ENCODE results near the gene COG3. TPM values are rescaled to one million over a fixed set of nuclear protein-coding genes. Genes with fewer than 3 reads are reported as not detected.

Gene COG3
- total RNA-seq, 1 experiment from 2014 or later = 17.6 TPM

DNA sequence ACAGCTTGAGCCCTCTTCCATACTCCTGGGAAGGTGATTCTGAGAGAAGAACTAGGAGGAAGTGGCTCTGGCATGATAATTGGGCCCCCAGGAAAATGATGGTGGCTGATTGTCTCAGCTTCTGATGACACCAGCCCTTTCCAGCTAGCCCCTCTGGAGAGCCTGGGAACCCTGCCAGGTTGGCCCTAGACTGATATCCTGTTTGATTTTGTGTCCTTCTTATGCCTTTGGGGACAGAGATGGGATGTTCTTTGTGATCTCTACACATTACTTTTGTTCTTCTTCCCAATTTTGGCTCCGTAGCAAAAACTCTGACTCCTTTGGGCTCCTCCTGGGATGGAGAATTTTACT is 111.1 kb downstream of the COG3 start:
- Histone ChIP-seq H3K36me3 (ENCODE audit: control insufficient read depth in 1 of 2, insufficient read depth in 2 of 2, low read length in 2 of 2) (no peaks in the 10 kb centered on the region), H3K4me3 (replicated peaks in 1 of 2; ENCODE audit: low read depth in 1 of 2, low read length in 2 of 2) (no peak overlapping the region), H3K79me2 (ENCODE audit: insufficient read depth, low read length) (no peaks in the 10 kb centered on the region), H3K27me3 (ENCODE audit: insufficient read depth, low read length) (peaks cover 52% of the 10 kb centered on the region), H4K20me1 (ENCODE audit: insufficient read depth) (no peaks in the 10 kb centered on the region), H3K4me1 (ENCODE audit: control insufficient read depth in 1 of 2, insufficient read depth in 2 of 2, low read length in 2 of 2) (0 out of 4 replicates have a peak, but pooled peaks cover 0 to 3% of the 10 kb centered on the region in 2 experiments), H3K9ac (ENCODE audit: low read length) (no peak overlapping the region), H3K9me3 (ENCODE audit: control insufficient read depth in 1 of 2, insufficient read depth in 1 of 2, low read depth in 1 of 2, low read length in 2 of 2) (no peaks in the 10 kb centered on the region), H3K9me2 (ENCODE audit: insufficient read depth) (no peaks in the 10 kb centered on the region), H2AFZ (ENCODE audit: low read depth, low read length, poor library complexity, severe bottlenecking) (no peak overlapping the region), H3K4me2 (ENCODE audit: low read length) (no peak overlapping the region), H3K27ac (ENCODE audit: low read depth, low read length) (no peak overlapping the region)
- CTCF ChIA-PET = no interaction called here
- ATAC-seq (no peak), DNase-seq (ENCODE audit: low read depth, low spot score) (no peak)
- POLR2A ChIA-PET = no interaction called here
- BruUV-seq (replicated peaks) = no TSS peak
- TF ChIP-seq, protein P1, sequence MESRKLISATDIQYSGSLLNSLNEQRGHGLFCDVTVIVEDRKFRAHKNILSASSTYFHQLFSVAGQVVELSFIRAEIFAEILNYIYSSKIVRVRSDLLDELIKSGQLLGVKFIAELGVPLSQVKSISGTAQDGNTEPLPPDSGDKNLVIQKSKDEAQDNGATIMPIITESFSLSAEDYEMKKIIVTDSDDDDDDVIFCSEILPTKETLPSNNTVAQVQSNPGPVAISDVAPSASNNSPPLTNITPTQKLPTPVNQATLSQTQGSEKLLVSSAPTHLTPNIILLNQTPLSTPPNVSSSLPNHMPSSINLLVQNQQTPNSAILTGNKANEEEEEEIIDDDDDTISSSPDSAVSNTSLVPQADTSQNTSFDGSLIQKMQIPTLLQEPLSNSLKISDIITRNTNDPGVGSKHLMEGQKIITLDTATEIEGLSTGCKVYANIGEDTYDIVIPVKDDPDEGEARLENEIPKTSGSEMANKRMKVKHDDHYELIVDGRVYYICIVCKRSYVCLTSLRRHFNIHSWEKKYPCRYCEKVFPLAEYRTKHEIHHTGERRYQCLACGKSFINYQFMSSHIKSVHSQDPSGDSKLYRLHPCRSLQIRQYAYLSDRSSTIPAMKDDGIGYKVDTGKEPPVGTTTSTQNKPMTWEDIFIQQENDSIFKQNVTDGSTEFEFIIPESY (IDR thresholded peaks at IDR 0.05; ENCODE audit: extremely low read depth, insufficient replicate concordance, low read length) = no peak
- TF ChIP-seq CBX3 (IDR thresholded peaks at IDR 0.05; ENCODE audit: low read depth) (no peak), EZH2 (IDR thresholded peaks at IDR 0.05) (no peak), RAD21 (IDR thresholded peaks at IDR 0.05; ENCODE audit: low read depth) (no peak)
- RAD21 ChIA-PET (ENCODE audit: low non-redundant PET in 1 of 2, low total read pairs in 2 of 2, uncharacterized antibody in 2 of 2, unreplicated experiment in 2 of 2) = no interaction called here
- intact Hi-C loops (cut with micrococcal nuclease) = no loop called here

DNA sequence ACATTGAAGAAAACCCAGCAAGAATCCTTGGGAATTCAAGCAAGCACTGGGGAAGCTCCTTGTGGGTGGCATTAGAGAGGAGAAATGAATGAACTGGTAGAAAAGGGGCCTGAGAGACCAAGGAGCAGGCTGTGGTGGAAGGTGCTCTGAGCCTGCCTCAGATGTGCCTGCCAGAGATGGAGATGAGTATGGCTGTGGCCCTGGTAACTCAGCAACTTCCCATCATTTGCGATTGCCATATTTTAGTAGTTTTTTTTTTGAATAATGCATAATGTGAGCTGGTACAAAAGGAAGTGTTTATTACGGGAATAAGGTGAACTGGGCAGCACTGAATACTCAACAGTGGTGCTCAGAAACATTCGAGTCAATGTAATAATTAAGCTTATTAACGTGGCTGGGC is 111.7 kb downstream of the COG3 start:
- POLR2A ChIA-PET = no interaction called here
- CTCF ChIA-PET = no interaction called here
- intact Hi-C loops (cut with micrococcal nuclease) = no loop called here
- RAD21 ChIA-PET (ENCODE audit: low non-redundant PET in 1 of 2, low total read pairs in 2 of 2, uncharacterized antibody in 2 of 2, unreplicated experiment in 2 of 2) = no interaction called here
- H3K4me1 ChIP-seq (ENCODE audit: control insufficient read depth in 1 of 2, insufficient read depth in 2 of 2, low read length in 2 of 2) = 0 out of 4 replicates have a peak, but pooled peaks cover 0 to 3% of the 10 kb centered on the region in 2 experiments
- no peak overlapping the region for H3K9ac ChIP-seq (ENCODE audit: low read length)
- no peaks in the 10 kb centered on the region for H3K79me2 ChIP-seq (ENCODE audit: insufficient read depth, low read length)
- ATAC-seq (no peak), DNase-seq (ENCODE audit: low read depth, low spot score) (no peak)
- no peak overlapping the region for H3K27ac ChIP-seq (ENCODE audit: low read depth, low read length)
- no peak overlapping the region for H3K4me3 ChIP-seq (replicated peaks in 1 of 2; ENCODE audit: low read depth in 1 of 2, low read length in 2 of 2)
- H2AFZ ChIP-seq (ENCODE audit: low read depth, low read length, poor library complexity, severe bottlenecking) = no peak overlapping the region
- H3K9me2 ChIP-seq (ENCODE audit: insufficient read depth) = no peaks in the 10 kb centered on the region
- peaks cover 45% of the 10 kb centered on the region; the same call in 1 of the 2 replicates for H3K27me3 ChIP-seq (ENCODE audit: insufficient read depth, low read length)
- H4K20me1 ChIP-seq (ENCODE audit: insufficient read depth) = no peaks in the 10 kb centered on the region
- no peak overlapping the region for H3K4me2 ChIP-seq (ENCODE audit: low read length)
- BruUV-seq (replicated peaks) = no TSS peak
- H3K36me3 ChIP-seq (ENCODE audit: control insufficient read depth in 1 of 2, insufficient read depth in 2 of 2, low read length in 2 of 2) = no peaks in the 10 kb centered on the region
- no peaks in the 10 kb centered on the region for H3K9me3 ChIP-seq (ENCODE audit: control insufficient read depth in 1 of 2, insufficient read depth in 1 of 2, low read depth in 1 of 2, low read length in 2 of 2)
- TF ChIP-seq ZNF274 (IDR thresholded peaks at IDR 0.05; ENCODE audit: low read depth, low read length) (no peak), TCF7L2 (IDR thresholded peaks at IDR 0.05; ENCODE audit: borderline replicate concordance, extremely low read depth, insufficient read depth, insufficient read length) (no peak), EZH2 (IDR thresholded peaks at IDR 0.05) (no peak), YY1 (IDR thresholded peaks at IDR 0.05; ENCODE audit: extremely low read depth, insufficient replicate concordance, low read depth, low read length) (no peak), ZFX (IDR thresholded peaks at IDR 0.05) (no peak), POLR2AphosphoS5 (IDR thresholded peaks at IDR 0.05; ENCODE audit: low read depth, low read length) (no peak), SIN3A (IDR thresholded peaks at IDR 0.05; ENCODE audit: low read depth) (no peak), SRF (IDR thresholded peaks at IDR 0.05; ENCODE audit: low read depth) (no peak), CEBPB (IDR thresholded peaks at IDR 0.05; ENCODE audit: low read depth) (no peak), SP1 (IDR thresholded peaks at IDR 0.05; ENCODE audit: low read depth) (no peak)
- TF ChIP-seq, protein P2, sequence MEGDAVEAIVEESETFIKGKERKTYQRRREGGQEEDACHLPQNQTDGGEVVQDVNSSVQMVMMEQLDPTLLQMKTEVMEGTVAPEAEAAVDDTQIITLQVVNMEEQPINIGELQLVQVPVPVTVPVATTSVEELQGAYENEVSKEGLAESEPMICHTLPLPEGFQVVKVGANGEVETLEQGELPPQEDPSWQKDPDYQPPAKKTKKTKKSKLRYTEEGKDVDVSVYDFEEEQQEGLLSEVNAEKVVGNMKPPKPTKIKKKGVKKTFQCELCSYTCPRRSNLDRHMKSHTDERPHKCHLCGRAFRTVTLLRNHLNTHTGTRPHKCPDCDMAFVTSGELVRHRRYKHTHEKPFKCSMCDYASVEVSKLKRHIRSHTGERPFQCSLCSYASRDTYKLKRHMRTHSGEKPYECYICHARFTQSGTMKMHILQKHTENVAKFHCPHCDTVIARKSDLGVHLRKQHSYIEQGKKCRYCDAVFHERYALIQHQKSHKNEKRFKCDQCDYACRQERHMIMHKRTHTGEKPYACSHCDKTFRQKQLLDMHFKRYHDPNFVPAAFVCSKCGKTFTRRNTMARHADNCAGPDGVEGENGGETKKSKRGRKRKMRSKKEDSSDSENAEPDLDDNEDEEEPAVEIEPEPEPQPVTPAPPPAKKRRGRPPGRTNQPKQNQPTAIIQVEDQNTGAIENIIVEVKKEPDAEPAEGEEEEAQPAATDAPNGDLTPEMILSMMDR (IDR thresholded peaks at IDR 0.05 in 2 of 3, conservative IDR thresholded peaks at IDR 0.05 in 1 of 3; ENCODE audit: borderline replicate concordance in 1 of 3, insufficient read depth in 1 of 3, low read depth in 2 of 3, low read length in 2 of 3) = no peak
- TF ChIP-seq, protein P3, sequence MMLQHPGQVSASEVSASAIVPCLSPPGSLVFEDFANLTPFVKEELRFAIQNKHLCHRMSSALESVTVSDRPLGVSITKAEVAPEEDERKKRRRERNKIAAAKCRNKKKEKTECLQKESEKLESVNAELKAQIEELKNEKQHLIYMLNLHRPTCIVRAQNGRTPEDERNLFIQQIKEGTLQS (IDR thresholded peaks at IDR 0.05) = no peak
- TF ChIP-seq, protein P1 (IDR thresholded peaks at IDR 0.05; ENCODE audit: extremely low read depth, insufficient replicate concordance, low read length) = no peak
